GM10847 (cell line): ENCODE measurements around the gene STRN4.

Experiments used
- POLR2A ChIP-seq: IDR thresholded peaks from 2 replicates; pipeline ENCODE4 v1.6.1; 2011; ENCODE audit not compliant: insufficient read length; ENCODE audit errors: extremely low read depth

Gene STRN4

DNA sequence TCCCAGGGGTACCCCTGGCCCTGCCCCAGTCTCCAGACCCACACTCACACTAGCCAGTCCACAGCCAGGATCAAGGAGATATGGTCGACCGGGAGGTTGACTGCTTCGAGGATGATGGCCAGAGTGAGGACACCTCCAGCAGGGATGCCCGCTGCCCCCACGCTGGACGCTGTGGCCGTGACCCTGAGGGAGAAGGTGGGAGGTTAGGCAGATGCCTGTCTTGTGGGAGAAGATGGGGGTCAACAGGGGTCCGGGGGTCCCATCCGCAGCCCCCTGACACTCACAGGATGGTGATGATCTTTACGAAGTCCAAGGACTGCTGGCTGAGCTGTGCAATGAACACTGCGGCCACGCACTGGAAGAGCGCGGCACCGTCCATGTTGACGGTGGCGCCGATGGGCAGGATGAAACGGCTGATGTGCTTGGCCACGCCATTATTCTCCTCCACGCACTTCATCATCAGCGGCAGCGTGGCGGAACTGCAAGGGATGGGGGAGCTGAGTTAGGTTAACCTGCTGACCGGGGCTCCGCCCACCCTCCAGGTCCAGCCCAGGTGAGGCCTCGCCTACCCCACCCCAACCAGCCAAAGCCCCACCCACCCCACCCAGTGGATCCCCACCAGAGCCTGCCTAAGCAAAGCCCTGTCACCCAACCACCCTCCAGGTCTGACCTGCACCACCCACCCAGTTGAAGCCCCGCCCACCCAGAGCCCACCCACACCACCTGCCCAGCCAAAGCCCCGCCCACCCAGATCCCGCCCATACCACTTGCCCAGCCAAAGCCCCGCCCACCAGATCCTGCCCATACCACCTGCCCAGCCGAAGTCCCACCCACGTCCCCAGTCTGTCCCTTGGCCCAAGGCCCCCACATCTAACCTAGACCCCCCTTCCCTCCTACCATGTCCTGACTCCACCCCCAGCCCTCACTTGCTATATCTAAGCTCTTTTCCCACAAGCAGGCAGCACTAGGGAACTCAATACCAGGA, 31.0 kb upstream of the STRN4 start:
- no peak for TF ChIP-seq POLR2A

DNA sequence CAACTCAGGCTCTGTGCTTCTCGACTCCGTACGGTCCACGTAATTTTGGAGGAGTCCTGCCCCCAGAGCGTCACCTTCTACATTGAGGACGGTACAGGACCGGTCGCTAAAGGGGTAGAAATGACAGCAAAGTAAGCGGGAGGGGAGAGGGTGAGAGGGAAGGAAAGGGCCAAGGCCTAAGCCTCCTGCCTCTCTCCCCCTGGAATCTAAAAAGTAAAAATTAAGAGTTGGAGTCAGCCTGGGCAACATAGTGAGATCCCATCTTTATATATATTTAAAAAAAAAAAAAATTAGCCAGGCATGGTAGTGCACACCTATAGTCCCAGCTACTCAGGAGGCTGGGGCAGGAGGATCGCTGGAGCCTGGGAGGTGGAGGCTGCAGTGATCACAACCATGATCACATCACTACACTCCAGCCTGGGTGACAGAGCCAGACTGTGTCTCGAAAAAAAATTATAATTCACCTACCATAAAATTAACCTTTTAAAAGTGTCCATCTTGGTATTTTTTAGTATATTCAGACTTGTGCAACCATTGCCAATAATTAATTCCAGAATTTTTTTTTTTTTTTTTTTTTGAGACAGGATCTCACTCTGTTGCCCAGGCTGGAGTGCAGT, 29.5 kb upstream of the STRN4 start:
- TF ChIP-seq POLR2A: no peak

DNA sequence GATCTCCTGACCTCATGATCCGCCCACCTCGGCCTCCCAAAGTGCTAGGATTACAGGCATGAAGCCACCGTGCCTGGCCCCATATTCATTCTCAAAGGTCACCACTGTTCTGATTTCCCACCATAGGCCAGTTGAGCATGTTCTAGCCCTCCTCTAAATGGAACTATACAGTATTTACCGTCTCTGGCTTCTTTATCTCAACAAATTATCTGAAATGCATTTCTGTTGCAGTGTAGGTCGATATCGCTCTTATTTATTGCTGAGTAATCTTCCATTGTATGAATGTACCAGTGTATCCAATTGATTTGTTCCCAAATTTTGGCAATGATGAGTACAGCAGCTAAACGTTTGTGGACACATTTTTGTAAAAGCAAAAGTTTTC, 26.8 kb upstream of the STRN4 start:
- TF ChIP-seq POLR2A: no peak

DNA sequence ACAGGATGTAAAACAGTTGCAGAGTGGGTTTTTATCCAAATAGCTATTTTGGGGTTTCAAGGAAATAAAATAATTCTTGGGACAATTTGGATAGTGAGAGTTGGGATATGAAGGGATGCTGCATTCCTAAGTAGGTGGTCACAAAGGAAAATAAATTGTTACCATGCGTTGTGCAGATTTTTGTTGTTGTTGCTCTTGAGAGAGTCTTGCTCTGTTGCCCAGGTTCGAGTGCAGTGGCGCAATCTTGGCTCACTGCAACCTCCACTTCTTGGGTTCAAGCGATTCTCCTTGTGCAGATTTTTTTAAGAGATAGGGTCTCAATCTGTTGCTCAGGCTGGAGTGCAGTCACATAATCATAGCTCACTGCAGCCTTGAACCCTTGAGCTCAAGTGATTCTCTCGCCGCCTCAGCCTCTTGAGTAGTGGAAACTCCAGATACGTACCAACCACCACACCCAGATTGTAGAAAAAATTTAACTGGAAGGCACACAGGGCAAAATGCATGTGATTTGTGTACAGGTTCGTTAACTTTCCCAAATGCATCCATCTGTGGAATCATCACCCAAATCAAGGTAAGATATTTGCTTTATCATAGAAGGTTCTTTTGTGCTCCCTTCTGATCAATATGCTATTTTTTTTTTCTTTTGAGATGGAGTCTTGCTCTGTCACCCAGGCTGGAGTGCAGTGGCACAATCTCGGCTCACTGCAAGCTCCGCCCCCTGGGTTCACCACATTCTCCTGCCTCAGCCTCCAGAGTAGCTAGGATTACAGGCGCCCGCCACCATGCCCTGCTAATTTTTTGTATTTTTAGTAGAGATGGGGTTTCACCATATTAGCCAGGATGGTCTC, 26.1 kb upstream of the STRN4 start:
- TF ChIP-seq POLR2A: no peak

DNA sequence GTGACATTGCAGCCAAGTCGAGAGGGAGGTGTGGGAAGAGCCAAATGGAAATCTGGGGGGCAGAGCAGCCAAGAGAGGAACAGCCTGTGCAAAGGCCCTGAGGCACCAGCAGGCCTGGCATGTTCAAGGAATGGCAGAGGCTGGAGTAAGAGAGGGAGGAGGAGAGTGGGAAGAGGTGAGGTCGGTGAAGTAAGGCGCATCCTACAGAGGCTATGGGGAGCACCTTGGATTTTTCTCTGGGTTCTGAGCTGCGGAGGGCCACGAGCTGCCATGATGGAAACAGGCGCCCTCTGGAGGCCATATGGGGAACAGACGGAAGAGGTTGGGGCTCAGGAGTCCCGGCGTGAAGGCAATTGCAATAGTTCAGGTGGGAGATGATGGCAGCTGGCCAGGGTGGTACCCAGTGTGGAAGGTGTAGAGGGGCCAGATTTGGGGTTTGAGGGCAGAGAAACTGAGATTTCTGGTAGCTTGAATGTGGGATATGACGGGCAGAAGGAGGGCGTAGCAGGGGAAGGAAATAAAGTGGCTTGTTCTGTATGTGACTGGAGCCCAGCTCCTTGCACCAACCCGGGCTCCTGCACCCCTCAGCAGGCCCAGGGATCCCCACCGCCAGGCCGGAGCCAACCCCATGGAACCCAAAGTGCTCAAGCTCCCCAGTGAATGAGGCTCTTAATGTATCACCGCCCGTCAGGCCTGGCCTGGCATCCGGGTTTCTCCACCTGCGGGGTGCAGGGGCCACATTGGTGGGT, 20.5 kb upstream of the STRN4 start:
- TF ChIP-seq POLR2A: no peak

DNA sequence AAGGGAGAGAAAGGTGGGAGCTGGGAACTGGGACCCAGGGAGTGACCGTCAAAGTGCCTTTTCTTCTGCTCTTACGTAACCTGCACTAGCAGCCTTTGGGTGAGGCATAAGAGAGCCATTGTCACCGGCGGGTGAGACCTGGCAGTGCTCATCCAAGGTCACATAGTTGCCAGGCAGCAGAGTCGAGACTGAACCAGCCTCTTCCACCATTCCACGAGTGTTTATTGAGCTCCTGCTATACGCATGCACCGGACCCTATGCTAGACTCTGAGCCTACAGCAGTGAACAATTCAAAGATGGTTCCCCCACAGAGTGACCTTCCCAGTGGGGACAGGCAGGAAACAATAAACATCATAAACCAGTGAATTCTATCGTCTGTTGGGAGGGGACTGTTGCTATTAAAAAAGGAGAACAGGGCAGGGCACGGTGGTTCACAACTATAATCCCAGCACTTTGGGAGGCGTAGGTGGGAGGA, 18.6 kb upstream of the STRN4 start:
- TF ChIP-seq POLR2A: no peak

DNA sequence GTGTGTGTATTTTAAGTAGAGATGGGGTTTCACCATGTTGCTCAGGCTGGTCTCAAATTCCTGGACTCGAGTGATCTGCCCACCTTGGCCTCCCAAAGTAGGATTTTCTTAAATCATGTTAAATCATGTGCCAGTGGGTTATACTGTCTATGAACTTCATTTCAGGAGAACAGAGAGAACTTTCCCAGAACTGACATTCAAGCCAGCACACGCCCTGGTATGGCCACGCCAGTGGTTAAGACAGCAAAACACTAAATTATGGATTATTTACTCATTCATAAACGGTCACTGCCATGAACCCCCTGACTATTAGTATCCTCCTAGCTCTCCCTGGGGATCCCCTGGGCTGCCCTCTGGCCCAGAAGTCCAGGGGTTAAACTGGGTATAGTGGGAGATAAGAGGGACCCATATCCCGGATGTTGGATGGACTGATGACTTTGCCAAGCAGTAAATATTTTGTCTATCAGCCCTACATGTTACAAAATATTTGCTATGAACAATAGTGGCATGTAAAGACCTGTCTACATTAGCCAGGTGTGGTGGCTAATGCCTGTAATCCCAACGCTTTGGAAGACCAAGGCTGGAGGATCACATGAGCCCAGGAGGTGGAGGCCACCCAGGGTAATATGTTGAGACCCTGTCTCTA, 16.1 kb upstream of the STRN4 start:
- TF ChIP-seq POLR2A: no peak

DNA sequence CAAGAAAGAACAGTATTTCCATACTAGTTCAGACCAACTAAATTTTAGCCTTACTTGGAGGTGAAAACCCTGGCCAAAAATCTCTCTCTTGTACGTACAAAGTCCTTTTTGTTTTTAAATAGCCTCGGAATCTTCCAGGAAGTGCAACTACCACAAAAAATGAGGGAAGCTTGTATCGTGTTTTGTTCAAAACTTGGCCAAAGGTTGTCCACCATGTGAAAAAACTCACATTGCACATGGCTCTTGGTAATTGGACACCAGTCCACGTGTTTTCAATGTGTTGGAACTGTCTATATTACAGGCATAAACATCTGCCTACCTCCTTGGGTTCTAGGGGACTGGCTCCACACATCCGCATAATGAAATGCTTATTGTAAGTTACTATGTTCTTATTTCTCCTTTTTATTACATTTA, 15.2 kb upstream of the STRN4 start:
- TF ChIP-seq POLR2A: no peak

DNA sequence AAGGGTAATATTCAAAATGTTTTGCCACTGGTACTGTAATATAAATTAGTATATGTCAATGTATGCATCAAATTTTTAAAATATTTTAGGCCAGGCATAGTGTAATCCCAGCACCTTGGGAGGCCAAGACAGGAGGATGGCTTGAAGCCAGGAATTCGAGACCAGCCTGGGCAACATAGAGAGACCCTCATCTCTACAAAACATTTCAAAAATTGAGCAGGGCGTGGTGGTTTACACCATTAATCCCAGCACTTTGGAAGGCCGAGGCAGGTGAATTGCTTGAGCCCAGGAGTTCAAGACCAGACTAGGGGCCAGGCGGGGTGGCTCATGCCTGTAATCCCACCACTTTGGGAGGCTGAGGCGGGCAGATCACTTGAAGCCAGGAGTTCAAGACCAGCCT, 14.1 kb upstream of the STRN4 start:
- TF ChIP-seq POLR2A: no peak

DNA sequence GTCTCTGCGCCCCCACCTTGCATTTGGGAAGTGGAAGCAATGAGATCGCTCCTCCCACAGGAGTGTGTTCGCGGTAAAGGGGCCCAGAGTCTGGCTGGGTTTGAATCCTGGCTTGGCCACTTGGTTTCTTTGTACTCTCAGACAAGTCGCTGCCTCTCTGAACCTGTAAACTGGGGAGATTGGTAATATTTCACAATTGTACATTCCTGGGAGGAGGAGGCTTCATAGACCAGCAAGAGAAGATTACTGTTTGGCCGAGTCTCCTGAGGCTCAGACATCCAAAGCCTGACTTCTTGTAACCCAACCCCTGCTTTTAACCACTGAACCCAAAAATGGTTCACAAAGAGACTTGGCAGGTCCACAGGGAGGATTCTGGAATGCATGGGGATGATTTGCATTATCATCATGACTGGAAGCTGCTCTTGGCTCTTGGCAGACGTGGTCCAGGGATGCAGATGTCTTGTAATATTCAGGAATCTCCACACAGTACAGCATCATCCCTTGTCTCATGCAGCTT, 13.6 kb upstream of the STRN4 start:
- TF ChIP-seq POLR2A: no peak

DNA sequence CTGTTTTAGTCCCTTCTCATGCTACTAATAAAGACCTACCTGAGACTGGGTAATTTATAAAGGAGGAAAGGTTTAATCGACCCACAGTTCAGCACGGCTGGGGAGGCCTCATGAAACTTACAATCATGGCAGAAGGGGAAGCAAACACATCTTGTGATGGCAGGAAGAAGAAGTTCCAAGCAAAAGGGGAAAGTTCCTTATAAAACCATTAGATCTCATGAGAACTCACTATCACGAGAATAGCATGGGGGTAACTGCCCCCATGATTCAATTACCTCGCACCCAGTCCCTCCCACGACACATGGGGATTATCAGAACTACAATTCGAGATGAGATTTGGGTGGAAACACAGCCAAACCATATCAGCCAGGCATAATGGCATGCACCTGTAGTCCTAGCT, 13.0 kb upstream of the STRN4 start:
- no peak for TF ChIP-seq POLR2A

DNA sequence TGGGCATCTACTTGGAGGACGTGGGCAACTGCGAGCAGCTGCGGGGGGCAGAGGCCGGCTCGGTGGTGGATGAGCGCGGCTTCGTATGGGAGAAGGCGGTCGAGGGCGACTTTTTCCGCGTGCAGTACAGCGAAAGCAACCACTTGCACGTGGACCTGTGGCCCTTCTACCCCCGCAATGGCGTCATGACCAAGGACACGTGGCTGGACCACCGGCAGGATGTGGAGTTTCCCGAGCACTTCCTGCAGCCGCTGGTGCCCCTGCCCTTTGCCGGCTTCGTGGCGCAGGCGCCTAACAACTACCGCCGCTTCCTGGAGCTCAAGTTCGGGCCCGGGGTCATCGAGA, 10.3 kb upstream of the STRN4 start:
- no peak for TF ChIP-seq POLR2A

DNA sequence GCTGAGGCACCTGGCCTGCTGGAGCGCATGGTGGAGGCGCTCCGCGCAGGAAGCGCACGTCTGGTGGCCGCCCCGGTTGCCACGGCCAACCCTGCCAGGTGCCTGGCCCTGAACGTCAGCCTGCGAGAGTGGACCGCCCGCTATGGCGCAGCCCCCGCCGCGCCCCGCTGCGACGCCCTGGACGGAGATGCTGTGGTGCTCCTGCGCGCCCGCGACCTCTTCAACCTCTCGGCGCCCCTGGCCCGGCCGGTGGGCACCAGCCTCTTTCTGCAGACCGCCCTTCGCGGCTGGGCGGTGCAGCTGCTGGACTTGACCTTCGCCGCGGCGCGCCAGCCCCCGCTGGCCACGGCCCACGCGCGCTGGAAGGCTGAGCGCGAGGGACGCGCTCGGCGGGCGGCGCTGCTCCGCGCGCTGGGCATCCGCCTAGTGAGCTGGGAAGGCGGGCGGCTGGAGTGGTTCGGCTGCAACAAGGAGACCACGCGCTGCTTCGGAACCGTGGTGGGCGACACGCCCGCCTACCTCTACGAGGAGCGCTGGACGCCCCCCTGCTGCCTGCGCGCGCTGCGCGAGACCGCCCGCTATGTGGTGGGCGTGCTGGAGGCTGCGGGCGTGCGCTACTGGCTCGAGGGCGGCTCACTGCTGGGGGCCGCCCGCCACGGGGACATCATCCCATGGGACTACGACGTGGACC, 9.7 kb upstream of the STRN4 start:
- TF ChIP-seq POLR2A: no peak
